Hepatocyte (in vitro differentiated cells): Measurements from ENCODE around the gene ABR. TPM values are rescaled to one million over a fixed set of nuclear protein-coding genes. Genes with fewer than 3 reads are reported as not detected.
A peak's percentile ranks its signal among the peaks of the same experiment; 100 is the strongest.

ENCODE experiments used
- DNase-seq: peaks from one replicate; pipeline ENCODE4 v3.0.0-alpha.2; 2016; ENCODE audit warnings: low spot score
- H2AFZ ChIP-seq: fragments of 200-600 bp; sonication (generic); 2 replicates; pipeline ENCODE4 v1.6.0; 2016; ENCODE audit warnings: antibody characterized with exemption, mild to moderate bottlenecking
- H3K27ac ChIP-seq: fragments of 200-600 bp; sonication (generic); 2 replicates; pipeline ENCODE4 v1.5.1; 2016; ENCODE audit warnings: mild to moderate bottlenecking
- H3K27me3 ChIP-seq: fragments of 200-600 bp; sonication (generic); 2 replicates; pipeline ENCODE4 v1.6.1; 2016
- H3K36me3 ChIP-seq: fragments of 200-600 bp; sonication (generic); replicated peaks from 2 replicates; pipeline ENCODE4 v1.5.1; 2016; ENCODE audit warnings: low read depth; ENCODE audit not compliant: insufficient read depth
- H3K4me1 ChIP-seq: fragments of 200-600 bp; sonication (generic); 2 replicates; pipeline ENCODE4 v1.5.1; 2016; ENCODE audit warnings: mild to moderate bottlenecking, moderate library complexity; ENCODE audit not compliant: insufficient read depth
- H3K4me2 ChIP-seq: fragments of 200-600 bp; sonication (generic); 2 replicates; pipeline ENCODE4 v1.6.0; 2016
- H3K4me3 ChIP-seq: fragments of 200-600 bp; sonication (generic); 2 replicates; pipeline ENCODE4 v1.5.1; 2016; ENCODE audit warnings: mild to moderate bottlenecking
- H3K79me2 ChIP-seq: fragments of 200-600 bp; sonication (generic); 2 replicates; pipeline ENCODE4 v1.6.0; 2017; ENCODE audit warnings: mild to moderate bottlenecking
- H3K9me2 ChIP-seq: fragments of 200-600 bp; sonication (generic); replicated peaks from 2 replicates; pipeline ENCODE4 v1.6.0; 2017; ENCODE audit warnings: mild to moderate bottlenecking; ENCODE audit not compliant: insufficient read depth
- H3K9me3 ChIP-seq: fragments of 200-600 bp; sonication (generic); 2 replicates; pipeline ENCODE4 v1.5.1; 2016; ENCODE audit warnings: low read depth, mild to moderate bottlenecking
- H4K20me1 ChIP-seq: fragments of 200-600 bp; sonication (generic); 2 replicates; pipeline ENCODE4 v1.6.0; 2016; ENCODE audit warnings: mild to moderate bottlenecking; ENCODE audit not compliant: insufficient read depth, poor library complexity, severe bottlenecking
- CTCF ChIP-seq: fragments of 200-600 bp; sonication (generic); IDR thresholded peaks from 2 replicates; pipeline ENCODE4 v1.5.1; 2016; ENCODE audit warnings: antibody characterized with exemption, mild to moderate bottlenecking; ENCODE audit not compliant: poor library complexity
- EZH2 ChIP-seq: fragments of 200-600 bp; sonication (generic); IDR thresholded peaks from 2 replicates; pipeline ENCODE4 v1.6.1; 2016; ENCODE audit warnings: antibody characterized with exemption, mild to moderate bottlenecking, borderline replicate concordance
- EZH2phosphoT487 ChIP-seq: fragments of 200-600 bp; sonication (generic); IDR thresholded peaks from one replicate; pipeline ENCODE4 v1.6.1; 2018; ENCODE audit warnings: antibody characterized with exemption, mild to moderate bottlenecking, low read depth, moderate library complexity; ENCODE audit not compliant: unreplicated experiment, severe bottlenecking
- WGBS: methylation state at CpG from one replicate; pipeline ENCODE4 v1.1.6; 2016; ENCODE audit warnings: low lambda C conversion rate; ENCODE audit errors: missing lambda C conversion rate; 5-methylcytosine and 5-hydroxymethylcytosine counted together
- polyA plus RNA-seq: library from polyadenylated mRNA; unstranded; fragments of >200 nt; fragmentation: Nextera tagmentation; extraction: Ambion mirVana; gene quantifications from 2 replicates; pipeline ENCODE4 v1.2.1, GENCODE V29; 2016
- total RNA-seq: library from RNA; depleted of rRNA; stranded (reverse); fragments of >200 nt; gene quantifications from 2 replicates; pipeline ENCODE4 v1.2.3, GENCODE V29; 2014

Gene ABR
- total and polyA plus RNA-seq, 2 experiments from 2014 or later = 26.8 to 51.5 TPM

GRCh38 chr17:980406-981291 is 199.1 kb downstream of the ABR start:
- 45% methylated on average over 43 of the region's 43 CpGs for WGBS
- H3K79me2 ChIP-seq = peaks cover 32% of the 10 kb centered on the region
- H3K9me3 ChIP-seq = no peaks in the 10 kb centered on the region
- peak overlapping the region; percentile 86 for H2AFZ ChIP-seq
- H3K4me2 ChIP-seq = peak overlapping the region; percentile 94
- TF ChIP-seq EZH2 (no peak), CTCF (peak; percentile 87), EZH2phosphoT487 (no peak)
- H3K36me3 ChIP-seq = no peaks in the 10 kb centered on the region
- H3K27ac ChIP-seq = peak overlapping the region; percentile 52
- H3K4me1 ChIP-seq = peaks cover 18% of the 10 kb centered on the region
- H4K20me1 ChIP-seq = peaks cover 16% of the 10 kb centered on the region
- no peaks in the 10 kb centered on the region for H3K27me3 ChIP-seq
- peak; percentile 94 for DNase-seq
- H3K4me3 ChIP-seq = peak overlapping the region; percentile 54
- no peaks in the 10 kb centered on the region for H3K9me2 ChIP-seq

GRCh38 chr17:979539-980405 is 200.0 kb downstream of the ABR start, which contains the start of gene NXN:
NXN (minus strand) TSS chr17:979776.
- 4% methylated on average over 36 of the region's 94 CpGs for WGBS
- peaks cover 26% of the 10 kb centered on the region for H3K4me1 ChIP-seq
- TF ChIP-seq CTCF = peak; percentile 16
- TF ChIP-seq EZH2 = no peak
- no peak for TF ChIP-seq EZH2phosphoT487
- no peaks in the 10 kb centered on the region for H3K9me3 ChIP-seq
- no peaks in the 10 kb centered on the region for H3K27me3 ChIP-seq
- peak within 1 kb of the TSS; percentile 86 for H2AFZ ChIP-seq
- H3K4me2 ChIP-seq = peak within 1 kb of the TSS; percentile 94
- peak within 1 kb of the TSS; percentile 99 for H3K4me3 ChIP-seq
- H3K36me3 ChIP-seq = no peaks in the 10 kb centered on the region
- H3K27ac ChIP-seq = peak within 1 kb of the TSS; percentile 94
- peak; percentile 95 for DNase-seq
- peaks cover 25% of the 10 kb centered on the region for H4K20me1 ChIP-seq
- no peaks in the 10 kb centered on the region for H3K9me2 ChIP-seq
- H3K79me2 ChIP-seq = peaks cover 41% of the 10 kb centered on the region

GRCh38 chr17:979212-979538 is 200.6 kb downstream of the ABR start:
- no peaks in the 10 kb centered on the region for H3K9me2 ChIP-seq
- 2% methylated on average over 10 of the region's 42 CpGs for WGBS
- H3K4me2 ChIP-seq = peak overlapping the region; percentile 77
- DNase-seq = no peak
- peak overlapping the region; percentile 99 for H3K4me3 ChIP-seq
- H3K27me3 ChIP-seq = no peaks in the 10 kb centered on the region
- H3K36me3 ChIP-seq = no peaks in the 10 kb centered on the region
- H3K79me2 ChIP-seq = peaks cover 47% of the 10 kb centered on the region
- H3K4me1 ChIP-seq = peaks cover 26% of the 10 kb centered on the region
- peaks cover 26% of the 10 kb centered on the region for H4K20me1 ChIP-seq
- peak overlapping the region; percentile 88 for H3K27ac ChIP-seq
- H2AFZ ChIP-seq = no peak overlapping the region
- TF ChIP-seq CTCF (no peak), EZH2 (no peak), EZH2phosphoT487 (no peak)
- H3K9me3 ChIP-seq = no peaks in the 10 kb centered on the region
